LNCaP clone FGC (cell line): ENCODE measurements around the gene PLCE1.

Source experiments
- DNase-seq: peaks from one replicate; pipeline ENCODE4 v3.0.0-alpha.2; 2011; ENCODE audit warnings: low read depth
- H3K4me3 ChIP-seq: 2 replicates; pipeline ENCODE4 v1.5.1; 2011; ENCODE audit warnings: mild to moderate bottlenecking, low read depth, low read length, control low read depth
- TF ChIP-seq, protein P1 (sequence below): IDR thresholded peaks from 2 replicates; pipeline ENCODE4 v1.5.1; 2012; ENCODE audit warnings: mild to moderate bottlenecking; ENCODE audit not compliant: control insufficient read depth, insufficient read depth; ENCODE audit errors: extremely low read depth

The PLCE1 gene

DNA sequence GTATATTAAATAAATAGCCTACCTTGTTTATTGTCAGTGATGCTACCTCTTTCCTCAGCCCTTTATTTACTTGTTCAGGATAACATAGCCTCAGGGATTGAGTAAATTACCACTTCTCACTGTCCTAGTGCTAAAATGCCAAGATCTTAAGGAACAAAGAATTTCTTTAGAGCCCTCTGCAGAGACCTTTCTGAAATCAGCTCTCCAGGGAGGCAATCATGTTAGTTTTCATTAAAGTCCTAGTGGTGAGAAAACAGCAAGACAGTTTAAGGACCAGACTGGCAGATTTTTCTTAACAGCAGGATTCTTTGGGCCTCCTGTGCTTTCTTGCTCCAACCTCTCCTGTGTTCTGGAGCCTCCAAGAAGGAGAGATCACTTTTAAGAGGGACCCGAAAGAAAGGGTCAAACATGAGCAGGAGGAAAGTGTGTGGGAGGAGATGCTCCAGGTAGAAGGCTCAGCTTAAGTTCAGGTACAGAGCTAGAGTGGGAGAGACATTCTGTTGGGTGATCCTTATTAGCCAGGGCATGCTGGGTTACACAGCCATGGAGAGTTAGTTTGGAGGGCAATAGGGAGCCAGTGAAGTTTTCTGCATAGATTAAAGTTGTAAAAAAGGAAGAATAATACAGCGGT is 1.2 kb upstream of the PLCE1 start:
- no peak overlapping the region for H3K4me3 ChIP-seq
- no peak for DNase-seq

GRCh38 chr10:93993414-93993781 is 333 bp upstream of the PLCE1 start:
- no peak overlapping the region for H3K4me3 ChIP-seq
- TF ChIP-seq, protein P1, sequence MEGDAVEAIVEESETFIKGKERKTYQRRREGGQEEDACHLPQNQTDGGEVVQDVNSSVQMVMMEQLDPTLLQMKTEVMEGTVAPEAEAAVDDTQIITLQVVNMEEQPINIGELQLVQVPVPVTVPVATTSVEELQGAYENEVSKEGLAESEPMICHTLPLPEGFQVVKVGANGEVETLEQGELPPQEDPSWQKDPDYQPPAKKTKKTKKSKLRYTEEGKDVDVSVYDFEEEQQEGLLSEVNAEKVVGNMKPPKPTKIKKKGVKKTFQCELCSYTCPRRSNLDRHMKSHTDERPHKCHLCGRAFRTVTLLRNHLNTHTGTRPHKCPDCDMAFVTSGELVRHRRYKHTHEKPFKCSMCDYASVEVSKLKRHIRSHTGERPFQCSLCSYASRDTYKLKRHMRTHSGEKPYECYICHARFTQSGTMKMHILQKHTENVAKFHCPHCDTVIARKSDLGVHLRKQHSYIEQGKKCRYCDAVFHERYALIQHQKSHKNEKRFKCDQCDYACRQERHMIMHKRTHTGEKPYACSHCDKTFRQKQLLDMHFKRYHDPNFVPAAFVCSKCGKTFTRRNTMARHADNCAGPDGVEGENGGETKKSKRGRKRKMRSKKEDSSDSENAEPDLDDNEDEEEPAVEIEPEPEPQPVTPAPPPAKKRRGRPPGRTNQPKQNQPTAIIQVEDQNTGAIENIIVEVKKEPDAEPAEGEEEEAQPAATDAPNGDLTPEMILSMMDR = no peak
- DNase-seq = no peak

More for the DNA sequence above, 1.2 kb upstream of the PLCE1 start:
- TF ChIP-seq, protein P1 = no peak

DNA sequence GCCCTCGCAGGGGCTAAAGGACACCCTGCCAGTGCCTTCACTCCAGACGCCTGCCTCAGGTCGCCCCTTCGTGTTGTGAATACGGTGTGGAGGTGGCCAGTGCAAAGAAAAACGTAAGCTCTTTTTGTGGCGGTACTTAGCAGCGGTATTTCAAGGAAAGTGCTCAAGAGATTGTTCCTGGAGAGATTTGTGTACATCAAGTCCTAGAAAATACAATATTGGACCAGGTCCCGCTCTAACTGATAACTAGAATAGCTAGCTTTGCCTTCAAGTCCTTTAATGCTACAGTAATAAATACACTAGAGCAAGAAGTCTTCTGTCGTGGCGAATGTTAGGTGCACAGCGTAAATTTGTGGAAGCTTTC is 689 bp downstream of the PLCE1 start:
- TF ChIP-seq, protein P1 = no peak
- H3K4me3 ChIP-seq = no peak overlapping the region
- no peak for DNase-seq

DNA sequence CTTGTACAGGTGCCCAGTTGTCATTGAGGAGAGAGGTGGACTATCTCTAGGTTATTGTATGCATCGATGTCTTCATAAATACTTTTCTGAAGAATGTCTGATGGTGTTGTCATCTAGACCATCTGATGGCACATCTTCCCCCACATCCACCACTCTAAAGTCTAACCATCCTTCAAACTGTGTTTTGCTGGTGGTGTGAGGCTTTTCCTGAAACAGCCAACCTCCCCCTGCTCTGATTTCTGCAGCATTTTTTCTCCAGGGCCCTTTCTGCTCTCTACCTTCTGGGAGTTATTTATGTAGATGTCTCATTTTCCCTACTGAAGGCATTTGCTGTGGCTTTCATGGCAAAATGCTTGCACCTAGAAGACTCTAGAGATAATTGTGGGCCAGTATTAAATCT is 1.5 kb downstream of the PLCE1 start:
- H3K4me3 ChIP-seq = no peak overlapping the region
- DNase-seq = no peak
- TF ChIP-seq, protein P1 = no peak

- DNase-seq = no peak
- TF ChIP-seq, protein P1 = no peak
- no peak overlapping the region for H3K4me3 ChIP-seq
These were observed 2.0 kb downstream of the PLCE1 start for GRCh38 chr10:93995598-93996271.

DNA sequence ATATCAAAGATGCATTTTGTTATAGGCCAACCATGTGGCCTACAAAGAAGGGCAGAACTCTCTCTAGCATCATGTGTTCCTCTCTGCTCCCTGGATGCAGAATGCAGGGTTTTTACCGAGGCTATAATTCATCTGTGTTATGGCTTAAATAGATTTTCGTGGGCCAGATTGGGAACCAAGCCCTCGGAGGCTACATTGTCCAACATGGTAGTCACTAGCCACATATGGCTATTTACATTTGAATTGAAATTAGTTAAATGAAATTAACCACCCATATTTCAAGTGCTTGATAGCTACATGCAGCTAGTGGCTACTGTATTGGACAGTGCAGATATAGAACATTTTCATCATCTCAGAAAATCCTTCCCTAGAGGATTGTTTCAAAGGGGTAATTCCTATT is 2.8 kb downstream of the PLCE1 start:
- H3K4me3 ChIP-seq = no peak overlapping the region
- TF ChIP-seq, protein P1 = no peak
- DNase-seq = no peak

DNA sequence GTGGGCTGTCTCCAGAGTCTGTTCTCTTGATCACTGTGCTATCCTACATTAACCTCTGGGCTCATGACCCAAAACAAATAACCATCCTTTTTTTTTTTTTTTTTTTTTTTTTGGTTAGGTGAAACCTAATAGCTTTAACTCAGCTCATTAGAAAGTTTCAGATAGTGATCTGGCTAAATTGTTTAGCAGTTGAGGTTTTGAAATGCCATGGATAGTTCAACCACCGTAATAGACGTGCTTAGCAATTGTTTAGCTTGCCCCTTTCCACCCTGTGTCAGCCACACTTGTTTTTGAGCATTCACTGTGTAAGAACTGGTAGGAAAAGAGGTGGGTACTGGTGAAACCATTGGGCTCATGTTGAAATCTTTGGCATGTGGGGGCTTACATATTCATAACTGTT is 3.8 kb downstream of the PLCE1 start:
- no peak overlapping the region for H3K4me3 ChIP-seq
- no peak for DNase-seq
- TF ChIP-seq, protein P1 = no peak
